G401 (cell line): ENCODE data around the gene PDE9A. TPM values are rescaled to one million over a fixed set of nuclear protein-coding genes. Genes with fewer than 3 reads are reported as not detected.

Experiments used
- total RNA-seq: library from RNA; depleted of rRNA; stranded (reverse); fragments of >200 nt; shearing (Covaris generic); gene quantifications from 2 replicates; pipeline ENCODE4 v1.2.3, GENCODE V29; 2014; rRNA removed

PDE9A gene
- total RNA-seq, 1 experiment from 2014 or later, result 5.7 TPM

Other genes with a start within 250 kb of the PDE9A start
- not detected in 2 replicates for gene UBASH3A, start 249.7 kb upstream of the PDE9A start, total RNA-seq
- gene RSPH1, start 157.4 kb upstream of the PDE9A start, total RNA-seq, result 0.41 TPM in 1 of 2 replicates, not detected in the other
- gene SLC37A1, start 139.8 kb upstream of the PDE9A start, total RNA-seq, result 0.37 and 0.86 TPM in 2 replicates
- 29.8 and 35.4 TPM in 2 replicates for gene WDR4, start 225.9 kb downstream of the PDE9A start, total RNA-seq
- 45.5 and 47.9 TPM in 2 replicates for gene NDUFV3, start 239.7 kb downstream of the PDE9A start, total RNA-seq